Thoracic aorta (tissue), 2 donors: ENCODE results near the gene PSAPL1. TPM values are rescaled to one million over a fixed set of nuclear protein-coding genes. Genes with fewer than 3 reads are reported as not detected.

Experiments used
- ATAC-seq: fragments of 150-250 bp; one replicate; pipeline ENCODE4 v1.8.0; 2017; ENCODE audit warnings: low read depth; ENCODE audit not compliant: insufficient number of reproducible peaks, low FRiP score
- DNase-seq: peaks from one replicate; pipeline ENCODE4 v3.0.0-alpha.2; 2020; ENCODE audit warnings: low spot score
- H3K27ac ChIP-seq, 2 donors: fragments of 200-600 bp; sonication (generic); 1 replicate in 1 of 2; 2 replicates in 1 of 2; pipeline ENCODE4 v1.5.1; 2016; ENCODE audit warnings: mild to moderate bottlenecking in 2 of 2, moderate library complexity in 2 of 2
- H3K27me3 ChIP-seq: fragments of 200-600 bp; sonication (generic); replicated peaks from 2 replicates; pipeline ENCODE4 v1.6.0; 2016; ENCODE audit warnings: mild to moderate bottlenecking; ENCODE audit not compliant: insufficient read depth
- H3K36me3 ChIP-seq: fragments of 200-600 bp; sonication (generic); one replicate; pipeline ENCODE4 v1.5.1; 2016
- H3K4me1 ChIP-seq, 2 donors: fragments of 200-600 bp; sonication (generic); 1 replicate in 1 of 2; 2 replicates in 1 of 2; pipeline versions ENCODE4 v1.5.1 to v1.6.0; 2016; ENCODE audit warnings: low read depth in 2 of 2, mild to moderate bottlenecking in 1 of 2; ENCODE audit not compliant: control insufficient read depth in 1 of 2
- H3K4me3 ChIP-seq: fragments of 200-600 bp; sonication (generic); 2 replicates; pipeline ENCODE4 v1.5.1; 2016; ENCODE audit warnings: mild to moderate bottlenecking
- H3K9me3 ChIP-seq: fragments of 200-600 bp; sonication (generic); 2 replicates; pipeline ENCODE4 v1.5.1; 2016
- CTCF ChIP-seq: fragments of 200-600 bp; sonication (generic); IDR thresholded peaks from one replicate; pipeline ENCODE4 v1.5.1; 2019; ENCODE audit warnings: antibody characterized with exemption
- total RNA-seq, 2 donors: library from RNA; depleted of rRNA; stranded (reverse); fragments of >200 nt; gene quantifications; one replicate each; pipeline versions ENCODE4 v1.1.0 to v1.2.3, GENCODE V29; 2016

Gene PSAPL1
- total RNA-seq, 2 donors from 2014 or later, result 0.14 TPM; not detected in 1

DNA sequence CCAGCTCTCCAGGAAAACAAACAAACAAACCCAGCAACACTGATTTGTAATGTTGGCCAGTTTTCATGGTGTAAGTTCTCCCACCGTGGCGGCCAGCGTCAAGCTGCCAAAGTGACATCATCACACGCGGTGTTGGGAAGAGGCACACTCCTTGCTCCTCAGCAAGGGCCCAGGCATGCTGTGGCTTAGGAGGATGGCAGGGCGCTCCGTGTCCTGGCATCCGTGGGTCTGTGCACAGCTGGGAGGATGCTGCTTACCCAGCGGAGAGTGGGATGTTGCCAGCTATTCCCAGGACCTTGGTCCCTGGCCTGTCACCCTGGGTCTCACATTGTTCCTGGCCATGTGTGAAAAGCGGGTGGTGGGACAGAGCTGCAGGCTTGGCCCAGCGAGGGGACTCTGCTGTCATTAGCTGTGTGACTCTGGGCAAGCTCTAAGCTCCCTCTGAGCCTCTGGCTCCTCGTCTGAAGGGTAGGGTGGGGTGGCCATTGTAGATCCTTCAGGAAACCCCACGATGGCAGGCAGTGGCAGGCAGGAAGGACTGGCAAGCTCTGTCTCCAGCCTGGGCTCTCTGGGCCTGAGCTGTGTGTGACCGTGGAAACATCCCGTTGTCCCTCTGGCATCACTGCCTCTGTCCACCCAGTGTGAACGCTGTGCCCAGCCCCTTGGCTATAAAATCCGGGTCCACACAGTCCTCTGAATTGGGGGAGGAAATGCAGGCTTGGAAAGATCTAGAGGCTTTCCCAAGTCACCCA, 10.8 kb downstream of the PSAPL1 start:
- no peak for TF ChIP-seq CTCF
- DNase-seq (no peak), ATAC-seq (no peak)

GRCh38 chr4:7423391-7423790, 11.3 kb downstream of the PSAPL1 start:
- H3K9me3 ChIP-seq, result no peaks in the 10 kb centered on the region
- H3K4me1 ChIP-seq, result no peaks in the 10 kb centered on the region
- H3K27ac ChIP-seq, result no peak overlapping the region
- DNase-seq, result no peak
- no peak for ATAC-seq
- H3K4me3 ChIP-seq, result no peak overlapping the region
- H3K27me3 ChIP-seq, result no peaks in the 10 kb centered on the region
- no peak for TF ChIP-seq CTCF
- no peaks in the 10 kb centered on the region for H3K36me3 ChIP-seq

More for the DNA sequence above, 10.8 kb downstream of the PSAPL1 start:
- no peaks in the 10 kb centered on the region for H3K4me1 ChIP-seq
- H3K36me3 ChIP-seq, result no peaks in the 10 kb centered on the region
- no peaks in the 10 kb centered on the region for H3K9me3 ChIP-seq
- no peak overlapping the region for H3K27ac ChIP-seq
- H3K27me3 ChIP-seq, result no peaks in the 10 kb centered on the region
- H3K4me3 ChIP-seq, result no peak overlapping the region

- Histone ChIP-seq H3K9me3 (no peaks in the 10 kb centered on the region), H3K4me3 (no peak overlapping the region), H3K36me3 (no peaks in the 10 kb centered on the region), H3K27me3 (no peaks in the 10 kb centered on the region), H3K4me1 (no peaks in the 10 kb centered on the region), H3K27ac (no peak overlapping the region)
- DNase-seq (no peak), ATAC-seq (no peak)
- no peak for TF ChIP-seq CTCF
These were observed 11.9 kb downstream of the PSAPL1 start for GRCh38 chr4:7422898-7423180.

DNA sequence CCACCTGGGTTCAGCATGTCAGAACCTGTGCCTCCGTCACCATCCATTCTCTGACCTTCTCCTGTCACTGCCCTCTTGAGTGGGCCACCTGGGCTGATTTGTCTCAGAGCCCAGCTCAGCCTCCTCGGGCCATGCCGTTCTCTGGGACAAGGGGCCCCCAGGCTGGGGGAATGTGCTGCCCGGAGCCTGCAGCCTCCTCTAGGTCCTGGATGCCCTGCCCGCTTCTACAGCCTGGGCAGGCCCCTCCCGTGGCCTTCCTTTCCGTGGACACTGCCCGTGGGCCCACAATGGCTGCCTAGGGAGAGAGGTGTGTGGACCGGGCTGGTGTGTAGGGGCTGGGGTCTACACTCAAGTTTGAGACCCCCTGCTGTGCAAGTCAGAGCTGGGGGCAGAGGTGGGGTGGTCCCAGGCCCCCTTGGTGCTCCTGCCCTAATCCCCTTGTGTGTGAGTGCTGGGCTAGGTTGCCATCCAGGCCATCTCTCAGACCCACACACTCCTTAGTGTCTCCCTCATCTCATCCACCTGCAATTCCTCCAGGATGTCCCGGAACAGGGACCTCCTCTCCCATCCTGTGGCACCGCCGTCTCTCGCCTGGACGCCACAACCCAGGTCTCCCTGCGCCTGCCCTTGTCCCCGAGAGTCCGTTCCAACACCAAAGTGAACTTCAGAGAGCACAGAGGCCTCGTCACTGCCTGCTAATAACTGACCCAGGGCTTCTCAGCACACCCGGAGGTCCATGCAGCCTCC, 12.4 kb downstream of the PSAPL1 start:
- DNase-seq (no peak), ATAC-seq (no peak)
- no peak overlapping the region for H3K4me3 ChIP-seq
- H3K4me1 ChIP-seq, result no peaks in the 10 kb centered on the region
- no peaks in the 10 kb centered on the region for H3K27me3 ChIP-seq
- no peaks in the 10 kb centered on the region for H3K9me3 ChIP-seq
- TF ChIP-seq CTCF, result no peak
- no peak overlapping the region for H3K27ac ChIP-seq
- no peaks in the 10 kb centered on the region for H3K36me3 ChIP-seq

GRCh38 chr4:7421356-7422150, 13.2 kb downstream of the PSAPL1 start:
- DNase-seq, result no peak

More at GRCh38 chr4:7421356-7422150, 13.2 kb downstream of the PSAPL1 start:
- Histone ChIP-seq H3K4me3 (no peak overlapping the region), H3K4me1 (no peaks in the 10 kb centered on the region), H3K27ac (no peak overlapping the region), H3K36me3 (no peaks in the 10 kb centered on the region), H3K27me3 (no peaks in the 10 kb centered on the region), H3K9me3 (no peaks in the 10 kb centered on the region)
- TF ChIP-seq CTCF, result no peak
- no peak for ATAC-seq
